T-cell (primary cell): Measurements from ENCODE around the gene WDR62. TPM values are rescaled to one million over a fixed set of nuclear protein-coding genes. Genes with fewer than 3 reads are reported as not detected.

Experiments used
- ATAC-seq, 4 experiments: fragments of 200-7000 bp in 3 of 4; fragments of 150-1000 bp in 1 of 4; cut with Tn5 transposase; replicated peaks in 1 of 4; 1 replicate in 3 of 4; 2 replicates in 1 of 4; pipeline ENCODE4 v1.10.0; 2021; ENCODE audit warnings: moderate library complexity in 3 of 4, mild to moderate bottlenecking in 2 of 4, moderate number of reproducible peaks in 1 of 4
- CTCF ChIA-PET, 2 donors: fragments of 300-600 bp; sonication (Branson Sonifier 250); formaldehyde crosslinking; loops; one replicate each; lab custom pipeline; 2022; ENCODE audit warnings: antibody characterized with exemption in 2 of 2; lab: Charles Lee
- POLR2A ChIA-PET, 2 donors: fragments of 300-600 bp; sonication (Branson Sonifier 250); formaldehyde crosslinking; loops; one replicate each; lab custom pipeline; 2022; ENCODE audit warnings: antibody characterized with exemption in 2 of 2; lab: Charles Lee
- DNase-seq, 35 experiments: peaks; one replicate each; pipeline versions ENCODE4 v3.0.0 to v3.0.0-alpha.2; 2013 to 2023
- H3K27ac ChIP-seq: one replicate; pipeline ENCODE4 v1.5.1; 2013; ENCODE audit warnings: low read length
- H3K27me3 ChIP-seq, 2 experiments: replicated peaks in 1 of 2; 1 replicate in 1 of 2; 2 replicates in 1 of 2; pipeline versions ENCODE4 v1.6.1 to v1.7.0; 2013; ENCODE audit warnings: low read length in 1 of 2, mixed read lengths in 1 of 2; ENCODE audit not compliant: control insufficient read depth in 2 of 2, insufficient read depth in 2 of 2; ENCODE audit errors: extremely low read depth in 1 of 2
- H3K36me3 ChIP-seq, 2 donors: 1 replicate in 1 of 2; 2 replicates in 1 of 2; pipeline versions ENCODE4 v1.6.1 to v1.7.0; 2013; ENCODE audit warnings: low read length in 1 of 2; ENCODE audit not compliant: control insufficient read depth in 2 of 2, insufficient read depth in 1 of 2; ENCODE audit errors: extremely low read depth in 1 of 2
- H3K4me1 ChIP-seq, 2 experiments: 1 replicate in 1 of 2; 2 replicates in 1 of 2; pipeline versions ENCODE4 v1.6.1 to v1.7.0; 2013; ENCODE audit warnings: low read length in 2 of 2, mixed read lengths in 1 of 2; ENCODE audit not compliant: insufficient read depth in 2 of 2, control insufficient read depth in 1 of 2; ENCODE audit errors: extremely low read depth in 1 of 2
- H3K4me3 ChIP-seq, 2 donors: 1 replicate in 1 of 2; 2 replicates in 1 of 2; pipeline versions ENCODE4 v1.5.1 to v1.7.0; 2013; ENCODE audit warnings: mild to moderate bottlenecking in 2 of 2, low read length in 1 of 2, moderate library complexity in 1 of 2; ENCODE audit not compliant: control insufficient read depth in 1 of 2; ENCODE audit errors: extremely low read depth in 1 of 2
- H3K9me3 ChIP-seq: 2 replicates; pipeline ENCODE4 v1.7.0; 2013
- H3K27ac Mint-ChIP-seq, 2 donors: one replicate each; pipeline ENCODE4 v1.8.0; 2020 to 2021; ENCODE audit warnings: mild to moderate bottlenecking in 2 of 2, mixed read lengths in 2 of 2
- H3K27me3 Mint-ChIP-seq, 2 donors: one replicate each; pipeline ENCODE4 v1.8.0; 2021 to 2022; ENCODE audit warnings: mixed read lengths in 2 of 2
- H3K36me3 Mint-ChIP-seq: one replicate; pipeline ENCODE4 v1.8.0; 2021; ENCODE audit warnings: mixed read lengths
- H3K4me1 Mint-ChIP-seq, 3 donors: one replicate each; pipeline ENCODE4 v1.8.0; 2020 to 2022; ENCODE audit warnings: mixed read lengths in 3 of 3, mild to moderate bottlenecking in 1 of 3
- H3K4me3 Mint-ChIP-seq, 3 donors: one replicate each; pipeline ENCODE4 v1.8.0; 2020 to 2022; ENCODE audit warnings: mild to moderate bottlenecking in 3 of 3, mixed read lengths in 3 of 3, moderate library complexity in 3 of 3
- H3K9me3 Mint-ChIP-seq, 3 donors: one replicate each; pipeline ENCODE4 v1.8.0; 2020 to 2022; ENCODE audit warnings: mixed read lengths in 3 of 3
- WGBS: methylation state at CpG from one replicate; pipeline ENCODE4 v1.1.5; 2013; ENCODE audit warnings: missing lambda C conversion rate; ENCODE audit not compliant: insufficient coverage; 5-methylcytosine and 5-hydroxymethylcytosine counted together
- total RNA-seq, 35 experiments: library from RNA in 6 of 35; stranded (reverse) in 6 of 35; fragments of 120-200 nt in 1 of 35; gene quantifications; one replicate each; pipeline versions ENCODE4 v1.2.1 to v1.2.4 and lab custom pipeline; 2013 to 2026

WDR62 gene
- total RNA-seq, 5 donors from 2014 or later (not counting 1 experiment from before 2014, with no cell fraction given) = 1.3 to 3.3 (median 2.2) TPM

DNA sequence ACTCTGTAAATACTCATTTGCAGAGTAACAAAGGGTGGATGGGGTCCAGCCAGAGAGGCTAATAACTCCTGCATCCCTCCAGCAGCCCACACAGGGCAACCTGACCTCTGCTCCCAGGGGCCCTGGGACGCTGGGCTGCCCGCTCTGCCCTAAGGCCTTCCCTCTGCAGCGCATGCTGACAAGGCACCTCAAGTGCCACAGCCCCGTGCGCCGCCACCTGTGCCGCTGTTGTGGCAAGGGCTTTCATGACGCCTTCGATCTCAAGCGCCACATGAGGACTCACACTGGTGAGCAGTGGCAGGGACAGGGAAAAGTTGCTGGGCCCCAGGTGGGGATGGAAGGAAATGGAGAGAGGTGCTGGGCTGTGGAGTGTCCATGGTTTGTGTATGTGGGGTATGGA lies 58.0 kb downstream of the WDR62 start:
- Histone ChIP-seq H3K9me3 (no peaks in the 10 kb centered on the region), H3K36me3 (peaks cover 4 to 22% of the 10 kb centered on the region in 2 donors), H3K27me3 (no peaks in the 10 kb centered on the region), H3K27ac (no peak overlapping the region), H3K4me1 (peaks cover 5 to 38% of the 10 kb centered on the region in 2 experiments), H3K4me3 (no peak overlapping the region)
- Mint-ChIP-seq H3K4me3 (peak overlapping the region; percentile 87 to 94 (median 90)), H3K27ac (peak overlapping the region in 1 of 2 donors; percentile 58), H3K36me3 (peaks cover 22% of the 10 kb centered on the region), H3K9me3 (no peaks in the 10 kb centered on the region), H3K27me3 (no peaks in the 10 kb centered on the region), H3K4me1 (peaks cover 39 to 43% (median 41%) of the 10 kb centered on the region in 3 donors)
- DNase-seq (no peak), ATAC-seq (no peak)
- ChIA-PET CTCF (no interaction called here), POLR2A (no interaction called here)
- WGBS = 96% methylated on average over 10 of the region's 10 CpGs

DNA sequence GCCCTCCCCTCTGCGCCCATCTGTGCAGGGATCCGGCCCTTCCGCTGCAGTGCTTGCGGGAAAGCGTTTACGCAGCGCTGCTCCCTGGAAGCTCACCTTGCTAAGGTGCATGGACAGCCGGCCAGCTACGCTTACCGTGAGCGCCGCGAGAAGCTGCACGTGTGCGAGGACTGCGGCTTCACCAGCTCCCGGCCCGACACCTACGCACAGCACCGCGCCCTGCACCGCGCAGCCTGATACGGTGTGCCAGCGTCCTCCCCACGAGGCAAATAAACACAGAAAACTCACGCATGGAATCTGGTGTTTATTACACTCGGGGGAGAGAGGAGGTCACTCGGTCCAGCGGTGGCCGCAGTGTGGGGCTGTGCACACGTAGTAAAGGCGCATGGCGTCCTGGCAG lies 58.7 kb downstream of the WDR62 start:
- Mint-ChIP-seq H3K36me3 (peaks cover 26% of the 10 kb centered on the region), H3K27me3 (no peaks in the 10 kb centered on the region), H3K4me3 (peak overlapping the region; percentile 87 to 94 (median 90)), H3K27ac (no peak overlapping the region), H3K9me3 (no peaks in the 10 kb centered on the region), H3K4me1 (peaks cover 43 to 45% (median 43%) of the 10 kb centered on the region in 3 donors)
- WGBS = 95% methylated on average over 34 of the region's 34 CpGs
- peaks cover 5 to 38% of the 10 kb centered on the region in 2 experiments for H3K4me1 ChIP-seq
- CTCF ChIA-PET = no interaction called here
- H3K4me3 ChIP-seq = no peak overlapping the region
- H3K27ac ChIP-seq = no peak overlapping the region
- no peaks in the 10 kb centered on the region for H3K9me3 ChIP-seq
- ATAC-seq (no peak), DNase-seq (no peak)
- H3K36me3 ChIP-seq = peaks cover 4 to 27% of the 10 kb centered on the region in 2 donors
- no peaks in the 10 kb centered on the region for H3K27me3 ChIP-seq
- POLR2A ChIA-PET = interaction anchor here in 1 of 2 donors (0.6 kb wide), 1 partner anchor 59 kb away, joined by 3 read pairs; the partner anchor contains the start of gene THAP8

- Histone ChIP-seq H3K4me3 (peak overlapping the region; percentile 61 to 94), H3K27me3 (no peaks in the 10 kb centered on the region), H3K4me1 (peaks cover 5 to 38% of the 10 kb centered on the region in 2 experiments), H3K27ac (peak overlapping the region; percentile 68), H3K36me3 (peaks cover 4 to 34% of the 10 kb centered on the region in 2 donors), H3K9me3 (no peaks in the 10 kb centered on the region)
- Mint-ChIP-seq H3K9me3 (no peaks in the 10 kb centered on the region), H3K27ac (peak overlapping the region; percentile 96 to 97), H3K36me3 (peaks cover 29% of the 10 kb centered on the region), H3K4me3 (peak overlapping the region; percentile 87 to 94 (median 90)), H3K27me3 (no peaks in the 10 kb centered on the region), H3K4me1 (peaks cover 43 to 47% (median 46%) of the 10 kb centered on the region in 3 donors)
- ATAC-seq (no peak), DNase-seq (peak in 16 of 35 experiments; percentile 8 to 36 (median 18))
- ChIA-PET CTCF (no interaction called here), POLR2A (no interaction called here)
- WGBS = 14% methylated on average over 43 of the region's 48 CpGs
Measured at GRCh38 chr19:36113894-36114720, 59.4 kb downstream of the WDR62 start.

DNA sequence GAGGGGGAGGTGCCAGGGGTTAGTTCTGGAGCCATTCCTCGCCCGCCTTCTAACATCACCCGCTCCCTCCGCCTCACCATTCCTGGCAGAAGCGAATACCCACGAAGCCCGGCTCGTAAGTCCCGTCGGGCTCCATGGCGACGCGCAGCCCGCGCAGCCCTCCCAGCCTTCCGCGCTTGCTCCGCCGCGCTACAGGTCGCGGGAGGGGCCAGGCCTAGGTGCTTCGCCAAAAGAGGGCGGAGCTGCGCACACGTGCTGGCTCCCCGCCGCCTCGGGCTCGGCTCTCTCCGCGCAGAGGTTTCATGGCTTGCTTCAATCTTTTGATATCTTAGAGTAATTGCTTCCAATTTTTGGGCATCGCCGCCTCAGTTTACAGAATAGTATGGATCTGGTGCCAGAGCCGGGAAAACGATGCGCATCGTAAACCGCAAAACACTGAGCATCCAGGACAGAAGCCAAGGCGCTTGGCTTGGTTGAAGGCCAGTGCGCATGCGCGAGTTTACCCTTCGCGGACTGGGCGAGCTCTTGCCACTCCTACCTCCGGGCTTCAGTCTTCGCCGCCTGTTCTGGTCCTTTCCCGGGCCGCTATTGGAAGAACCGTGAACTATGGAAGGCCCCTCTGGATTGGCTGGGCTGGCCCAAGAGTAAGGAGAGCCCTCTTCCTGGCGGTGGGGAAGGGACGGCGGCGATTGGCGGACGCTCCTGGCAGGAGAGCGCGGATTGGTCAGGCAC lies 60.2 kb downstream of the WDR62 start, which contains the start of gene POLR2I:
POLR2I (minus strand) TSS at position 155 of the 732 bp plus-strand sequence; CDS start at position 136, 19 bp downstream.
- H3K4me1 Mint-ChIP-seq = peaks cover 45 to 48% (median 48%) of the 10 kb centered on the region in 3 donors
- under 1% methylated on average over 54 of the region's 60 CpGs for WGBS

GRCh38 chr19:36115453-36116343 lies 61.0 kb downstream of the WDR62 start, which contains the start of gene TBCB:
TSS of gene TBCB (plus strand) at chr19:36115468. CDS start at chr19:36115561, 93 bp downstream.
- H3K27ac Mint-ChIP-seq = peak within 1 kb of the TSS; percentile 96 to 97
- Histone ChIP-seq H3K9me3 (no peaks in the 10 kb centered on the region), H3K27ac (peak within 1 kb of the TSS; percentile 68), H3K27me3 (no peaks in the 10 kb centered on the region), H3K4me3 (peak within 1 kb of the TSS; percentile 61 to 94), H3K36me3 (peaks cover 4 to 46% of the 10 kb centered on the region in 2 donors), H3K4me1 (peaks cover 5 to 47% of the 10 kb centered on the region in 2 experiments)
- ChIA-PET POLR2A (interaction anchor here in 1 of 2 donors (0.7 to 0.9 kb wide), 2 partner anchors 99 to 234 kb away, joined by 3 to 4 read pairs; partner anchors contain the start of genes ZNF146 and ZNF565), CTCF (interaction anchor here in 1 of 2 donors (0.5 to 1.8 kb wide), 4 partner anchors 11 to 1667 kb away, joined by 3 to 7 read pairs (median 3); no protein-coding TSS in a partner anchor)
- WGBS = 7% methylated on average over 38 of the region's 59 CpGs
- H3K4me1 Mint-ChIP-seq = peaks cover 50 to 52% (median 50%) of the 10 kb centered on the region in 3 donors
- H3K36me3 Mint-ChIP-seq = peaks cover 35% of the 10 kb centered on the region
- ATAC-seq = peak; percentile 53 to 58 (median 56)
- no peaks in the 10 kb centered on the region for H3K9me3 Mint-ChIP-seq
- no peaks in the 10 kb centered on the region for H3K27me3 Mint-ChIP-seq
- peak in 14 of 35 experiments; percentile 85 to 91 (median 88) for DNase-seq
- H3K4me3 Mint-ChIP-seq = peak within 1 kb of the TSS; percentile 87 to 94 (median 90)

More for the DNA sequence above, 60.2 kb downstream of the WDR62 start, which contains the start of gene POLR2I:
- peaks cover 5 to 40% of the 10 kb centered on the region in 2 experiments for H3K4me1 ChIP-seq
- DNase-seq (peak; percentile 96 to 100 (median 99)), ATAC-seq (peak; percentile 87 to 89 (median 88))
- H3K27ac ChIP-seq = peak within 1 kb of the TSS; percentile 68
- Mint-ChIP-seq H3K27me3 (no peaks in the 10 kb centered on the region), H3K9me3 (no peaks in the 10 kb centered on the region), H3K4me3 (peak within 1 kb of the TSS; percentile 87 to 94 (median 90)), H3K36me3 (peaks cover 31% of the 10 kb centered on the region), H3K27ac (peak within 1 kb of the TSS; percentile 96 to 97)
- H3K4me3 ChIP-seq = peak within 1 kb of the TSS; percentile 61 to 94
- peaks cover 4 to 42% of the 10 kb centered on the region in 2 donors for H3K36me3 ChIP-seq
- H3K27me3 ChIP-seq = no peaks in the 10 kb centered on the region
- ChIA-PET CTCF (interaction anchor here in 1 of 2 donors (0.5 to 1.8 kb wide), 6 partner anchors 12 to 1666 kb away, joined by 3 to 7 read pairs (median 3); no protein-coding TSS in a partner anchor), POLR2A (interaction anchor here (0.6 to 0.9 kb wide), 4 partner anchors 100 to 1108 kb away, joined by 3 to 9 read pairs (median 4); partner anchors contain the start of genes ZNF146 (in 1 of the 2) and ZNF565 (in 1 of the 2))
- H3K9me3 ChIP-seq = no peaks in the 10 kb centered on the region
